Midbrain (tissue), 1 donor: Measurements from ENCODE around the gene NAV1.

Source experiments
- DNase-seq: peaks from one replicate; lab custom pipeline; 2025; lab: John Stamatoyannopoulos, UW

NAV1 gene

DNA sequence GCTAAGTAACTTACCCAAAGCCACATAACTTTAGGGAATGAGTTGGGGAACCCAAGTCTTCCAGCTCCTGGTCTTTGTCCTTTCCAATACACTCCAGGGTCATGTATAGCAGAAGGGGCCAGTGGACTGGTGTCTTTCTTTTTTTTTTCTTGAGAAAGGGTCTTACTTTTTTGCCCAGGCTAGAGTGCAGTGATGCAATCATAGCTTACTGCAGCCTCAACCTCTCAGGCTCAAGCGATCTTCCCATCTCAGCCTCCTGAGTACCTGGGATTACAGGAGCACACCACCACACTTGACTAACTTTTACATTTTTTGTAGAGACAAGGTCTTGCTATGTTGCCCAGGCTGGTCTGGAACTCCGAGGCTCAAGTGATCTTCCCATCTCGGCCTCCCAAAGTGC, 12.2 kb downstream of the NAV1 start:
- no peak for DNase-seq

- peak; percentile 88 for DNase-seq
Observed at GRCh38 chr1:201551877-201552731, 13.2 kb downstream of the NAV1 start.

DNA sequence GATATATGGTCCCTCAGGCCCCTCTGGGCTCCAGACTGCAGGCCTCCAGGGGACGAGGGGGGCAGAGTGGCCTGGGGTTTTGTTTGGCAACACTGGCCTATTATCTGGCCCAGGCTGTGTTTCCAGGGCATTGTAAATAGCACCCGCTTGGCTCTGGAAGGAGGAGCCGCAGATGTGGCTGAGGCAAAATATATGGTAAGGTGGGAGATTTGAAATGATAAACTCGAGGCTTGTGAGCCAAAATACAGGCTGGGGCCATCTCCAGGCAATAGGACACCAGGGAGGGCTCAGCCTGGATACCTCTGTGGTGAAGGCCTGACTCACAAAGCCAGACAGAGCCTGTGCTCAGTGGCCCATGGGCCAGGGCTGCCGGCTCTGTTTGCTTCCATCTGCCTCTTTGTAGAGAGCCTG, 14.0 kb downstream of the NAV1 start:
- DNase-seq: peak; percentile 44

GRCh38 chr1:201553496-201554189, 14.7 kb downstream of the NAV1 start:
- no peak for DNase-seq

- no peak for DNase-seq
Observed at GRCh38 chr1:201554190-201554600, 15.3 kb downstream of the NAV1 start.

DNA sequence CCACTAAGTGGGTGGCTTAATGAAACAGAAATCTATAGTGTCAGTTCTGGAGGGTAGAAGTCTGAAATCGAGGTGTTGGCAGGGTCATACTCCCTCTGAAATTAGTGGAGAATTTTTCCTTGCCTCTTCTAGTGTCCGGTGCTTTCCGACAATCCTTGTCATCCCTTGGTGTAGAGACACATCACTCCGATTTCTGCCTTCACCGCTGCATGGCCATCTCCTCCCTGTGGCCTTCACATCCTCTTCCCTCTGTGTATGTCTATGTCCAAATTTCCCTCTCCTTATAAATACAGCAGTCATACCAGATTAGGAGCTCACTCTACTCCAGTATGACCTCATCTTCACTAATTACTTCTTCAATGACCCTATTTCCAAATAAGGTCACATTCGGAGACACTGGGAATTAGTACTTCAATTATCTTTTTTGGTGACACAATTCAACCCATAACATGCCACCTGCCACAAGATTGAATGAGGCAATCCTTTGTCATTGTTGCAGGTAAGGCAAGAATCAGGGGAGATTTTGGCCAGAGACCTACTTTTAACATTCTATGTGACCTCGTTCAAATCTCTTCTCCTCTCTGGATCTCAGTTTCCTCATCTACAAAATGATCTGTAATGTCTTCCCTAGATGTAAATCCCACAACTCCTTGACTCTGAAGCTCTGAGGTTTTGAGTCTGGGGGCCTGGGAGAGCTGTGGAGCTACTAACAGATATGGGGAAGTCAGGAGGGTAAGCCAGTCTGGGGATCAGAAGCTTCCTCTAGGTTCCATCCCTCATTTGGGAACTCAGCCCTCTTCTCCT, 16.1 kb downstream of the NAV1 start:
- DNase-seq: no peak

GRCh38 chr1:201555593-201555945, 16.6 kb downstream of the NAV1 start:
- no peak for DNase-seq

- no peak for DNase-seq
Observed at GRCh38 chr1:201556841-201557571, 18.1 kb downstream of the NAV1 start.

GRCh38 chr1:201557572-201557958, 18.6 kb downstream of the NAV1 start:
- DNase-seq: no peak

DNA sequence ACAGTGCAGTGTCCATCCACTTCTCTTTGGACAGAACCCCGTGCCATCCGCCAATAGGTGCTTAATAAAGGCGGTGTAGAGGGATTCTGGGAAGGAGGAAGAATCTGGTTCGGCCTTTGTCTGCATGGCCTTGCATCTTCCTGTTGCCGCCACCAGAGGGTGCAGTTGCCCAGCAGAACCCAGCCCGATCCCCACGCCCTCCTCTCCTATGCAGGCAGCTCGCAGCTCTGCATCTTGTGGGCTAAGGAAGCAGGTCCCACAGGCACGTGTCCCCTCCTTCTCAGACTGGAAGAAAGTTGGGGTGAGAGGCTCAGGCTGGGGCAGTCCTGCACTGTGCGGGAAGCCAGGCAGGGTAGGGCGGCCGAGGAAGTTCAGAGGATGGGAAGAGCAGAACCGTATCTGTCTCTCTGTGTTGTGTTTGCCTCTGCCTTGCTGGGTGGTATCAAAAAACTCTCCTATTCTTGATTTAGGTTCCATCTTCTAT, 20.8 kb downstream of the NAV1 start:
- peak; percentile 88 for DNase-seq

GRCh38 chr1:201560328-201561194, 21.6 kb downstream of the NAV1 start:
- DNase-seq: no peak

- no peak for DNase-seq
Observed at GRCh38 chr1:201561195-201561564, 22.3 kb downstream of the NAV1 start.

- no peak for DNase-seq
Observed at GRCh38 chr1:201561601-201562000, 22.7 kb downstream of the NAV1 start.

GRCh38 chr1:201562257-201562656, 23.3 kb downstream of the NAV1 start:
- no peak for DNase-seq

GRCh38 chr1:201562659-201563405, 23.9 kb downstream of the NAV1 start:
- DNase-seq: no peak

- no peak for DNase-seq
Observed at GRCh38 chr1:201563406-201563780, 24.5 kb downstream of the NAV1 start.

- no peak for DNase-seq
Observed at GRCh38 chr1:201563941-201564340, 25.0 kb downstream of the NAV1 start.

DNA sequence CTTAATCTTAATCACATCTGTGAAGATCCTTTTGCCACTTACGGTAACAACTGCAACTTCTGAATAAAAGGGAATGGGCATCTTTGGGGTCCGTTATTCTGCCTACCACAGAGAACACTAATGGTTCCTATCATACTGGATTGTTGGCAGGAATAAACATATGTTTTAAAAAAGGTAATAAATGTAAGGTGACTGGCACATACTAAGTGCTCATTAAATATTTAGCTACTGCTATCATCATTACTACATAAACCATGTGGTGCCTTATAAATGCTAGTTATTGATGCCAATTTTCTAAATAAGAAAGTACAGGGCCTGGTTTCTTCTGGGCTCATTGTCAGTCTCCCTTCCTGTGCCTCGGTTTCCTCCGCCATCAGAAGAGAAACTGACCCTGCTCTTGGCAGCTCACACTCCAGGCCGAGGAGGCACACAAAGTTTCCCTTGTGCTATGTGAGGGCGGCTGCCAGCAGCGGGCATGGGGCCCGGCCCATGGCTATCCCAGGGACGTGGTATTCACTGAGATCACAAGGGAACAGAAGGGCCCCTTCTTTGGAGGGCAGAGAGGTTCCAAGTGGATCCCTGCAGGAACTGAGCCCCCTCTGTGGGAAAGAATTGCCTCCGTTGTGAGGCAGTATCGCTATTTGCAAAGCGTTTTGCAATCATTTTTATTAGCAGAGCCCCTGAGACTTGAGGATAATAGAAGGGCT, 26.2 kb downstream of the NAV1 start:
- peak; percentile 94 for DNase-seq

DNA sequence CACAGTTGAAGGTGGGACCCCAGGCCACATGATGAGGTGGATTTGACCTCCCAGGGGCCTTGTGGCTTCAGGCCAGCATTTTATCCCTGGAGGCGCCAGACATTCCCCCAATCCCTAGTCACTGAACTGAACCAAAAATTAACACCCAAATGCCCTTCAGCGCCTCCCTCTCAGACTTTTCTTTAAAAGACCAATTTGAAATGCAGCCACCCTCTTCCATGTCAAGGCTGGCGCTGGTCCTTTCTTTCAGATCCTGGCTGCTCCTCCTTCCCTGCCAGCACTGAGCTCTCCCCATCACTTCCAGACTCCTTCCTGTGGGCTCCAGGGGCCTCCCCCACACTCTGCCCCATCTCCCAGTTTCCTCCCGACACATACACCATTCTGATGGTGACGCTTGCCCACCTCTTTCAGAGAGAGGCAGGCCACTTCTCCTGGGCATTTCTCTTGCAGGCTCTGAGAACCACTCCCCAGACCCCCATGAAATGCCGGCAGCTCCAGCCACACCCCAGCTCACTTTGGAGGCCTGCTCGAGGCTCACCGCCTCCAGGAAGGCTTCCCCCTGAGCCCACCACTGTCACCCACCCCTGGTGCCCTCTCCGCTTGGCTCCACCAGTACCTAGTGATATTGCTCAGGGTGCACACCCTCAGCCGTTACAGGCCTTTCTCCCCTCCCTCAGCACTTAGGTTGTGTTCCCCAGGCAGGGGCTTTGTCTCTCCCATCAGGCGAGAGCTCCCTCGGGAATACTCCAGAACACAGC, 27.0 kb downstream of the NAV1 start:
- peak; percentile 86 for DNase-seq
